B cell (primary cell): ENCODE data around the gene TMEM119. TPM values are rescaled to one million over a fixed set of nuclear protein-coding genes. Genes with fewer than 3 reads are reported as not detected.

Experiments
- ATAC-seq: fragments of 200-7000 bp; cut with Tn5 transposase; one replicate; pipeline ENCODE4 v1.10.0; 2021; ENCODE audit warnings: low read depth, mild to moderate bottlenecking, moderate number of reproducible peaks, moderate library complexity
- CTCF ChIA-PET: fragments of 350-600 bp; sonication (Branson Sonifier 250); formaldehyde crosslinking; loops from one replicate; lab custom pipeline; 2021; ENCODE audit warnings: antibody characterized with exemption, inconsistent platforms; lab: Charles Lee
- POLR2A ChIA-PET: fragments of 350-600 bp; sonication (Branson Sonifier 250); formaldehyde crosslinking; loops from one replicate; lab custom pipeline; 2021; ENCODE audit warnings: antibody characterized with exemption; lab: Charles Lee
- DNase-seq: peaks from one replicate; pipeline ENCODE4 v3.0.0; 2013
- H2AFZ ChIP-seq: 2 replicates; pipeline ENCODE4 v1.6.1; 2012; ENCODE audit warnings: mild to moderate bottlenecking, low read depth, low read length; ENCODE audit not compliant: insufficient read depth, poor library complexity, severe bottlenecking
- H3K27ac ChIP-seq, 2 donors: 1 replicate in 1 of 2; 2 replicates in 1 of 2; pipeline ENCODE4 v1.5.1; 2012 to 2013; ENCODE audit warnings: low read length in 2 of 2, mild to moderate bottlenecking in 2 of 2, moderate library complexity in 1 of 2
- H3K27me3 ChIP-seq, 4 experiments: fragments of 200-600 bp in 1 of 4; sonication (generic) in 1 of 4; replicated peaks in 1 of 4; 1 replicate in 2 of 4; 2 replicates in 2 of 4; pipeline versions ENCODE4 v1.6.1 to v1.7.0; 2013 to 2016; ENCODE audit warnings: low read length in 3 of 4, mild to moderate bottlenecking in 2 of 4, mixed read lengths in 1 of 4, moderate library complexity in 1 of 4; ENCODE audit not compliant: insufficient read depth in 4 of 4, control insufficient read depth in 3 of 4; ENCODE audit errors: control extremely low read depth in 1 of 4
- H3K36me3 ChIP-seq, 2 experiments: replicated peaks in 1 of 2; 1 replicate in 1 of 2; 2 replicates in 1 of 2; pipeline versions ENCODE4 v1.6.1 to v1.7.1; 2013; ENCODE audit warnings: low read length in 1 of 2; ENCODE audit not compliant: insufficient read depth in 2 of 2, control insufficient read depth in 1 of 2; ENCODE audit errors: control extremely low read depth in 1 of 2, extremely low read depth in 1 of 2
- H3K4me1 ChIP-seq, 2 donors: fragments of 200-600 bp in 1 of 2; sonication (generic) in 1 of 2; 1 replicate in 1 of 2; 2 replicates in 1 of 2; pipeline versions ENCODE4 v1.5.1 to v1.6.1; 2013 to 2017; ENCODE audit warnings: low read length in 2 of 2; ENCODE audit not compliant: control insufficient read depth in 2 of 2, insufficient read depth in 2 of 2
- H3K4me2 ChIP-seq: replicated peaks from 2 replicates; pipeline ENCODE3; 2012; ENCODE audit warnings: mild to moderate bottlenecking, low read depth, low read length; ENCODE audit not compliant: poor library complexity, severe bottlenecking
- H3K4me3 ChIP-seq, 5 experiments: fragments of 200-600 bp in 1 of 5; sonication (generic) in 1 of 5; 1 replicate in 3 of 5; 2 replicates in 2 of 5; pipeline versions ENCODE4 v1.5.1 to v1.7.0; 2011 to 2016; ENCODE audit warnings: low read length in 4 of 5, mild to moderate bottlenecking in 4 of 5, low read depth in 2 of 5, control low read depth in 1 of 5, moderate library complexity in 1 of 5; ENCODE audit not compliant: insufficient read depth in 1 of 5; ENCODE audit errors: control extremely low read depth in 1 of 5, extremely low read depth in 1 of 5
- H3K79me2 ChIP-seq: fragments of 200-600 bp; sonication (generic); one replicate; pipeline ENCODE4 v1.6.0; 2016; ENCODE audit warnings: low read length; ENCODE audit not compliant: control insufficient read depth, insufficient read depth
- H3K9ac ChIP-seq: fragments of 200-600 bp; sonication (generic); 2 replicates; pipeline ENCODE4 v1.6.1; 2017; ENCODE audit warnings: mild to moderate bottlenecking, low read length, moderate library complexity
- H3K9me3 ChIP-seq, 3 donors: one replicate each; pipeline versions ENCODE4 v1.6.1 to v1.7.1; 2013; ENCODE audit warnings: low read length in 2 of 3; ENCODE audit not compliant: control insufficient read depth in 2 of 3, insufficient read depth in 1 of 3; ENCODE audit errors: control extremely low read depth in 1 of 3
- H4K20me1 ChIP-seq: 2 replicates; pipeline ENCODE4 v1.6.0; 2012; ENCODE audit warnings: mild to moderate bottlenecking, low read length; ENCODE audit not compliant: insufficient read depth, control insufficient read depth, poor library complexity, severe bottlenecking
- H3K27ac Mint-ChIP-seq: one replicate; pipeline ENCODE4 v1.8.0; 2021; ENCODE audit warnings: mixed read lengths
- H3K27me3 Mint-ChIP-seq: one replicate; pipeline ENCODE4 v1.8.0; 2021; ENCODE audit warnings: mixed read lengths
- H3K4me1 Mint-ChIP-seq: one replicate; pipeline ENCODE4 v1.8.0; 2021; ENCODE audit warnings: mixed read lengths
- H3K4me3 Mint-ChIP-seq: one replicate; pipeline ENCODE4 v1.8.0; 2021; ENCODE audit warnings: mixed read lengths
- H3K9me3 Mint-ChIP-seq: one replicate; pipeline ENCODE4 v1.8.0; 2022; ENCODE audit warnings: mixed read lengths; ENCODE audit not compliant: insufficient read depth
- EZH2 ChIP-seq: IDR thresholded peaks from 2 replicates; pipeline ENCODE4 v1.6.1; 2012; ENCODE audit warnings: borderline replicate concordance, low read depth, mild to moderate bottlenecking, moderate library complexity, low read length; ENCODE audit not compliant: insufficient read depth, poor library complexity, severe bottlenecking
- WGBS: methylation state at CpG from one replicate; pipeline ENCODE4 v1.1.5; 2013; ENCODE audit warnings: missing lambda C conversion rate; ENCODE audit not compliant: insufficient coverage; 5-methylcytosine and 5-hydroxymethylcytosine counted together
- intact Hi-C: fragments of 100-400 bp; cut with micrococcal nuclease; formaldehyde crosslinking; loops from one replicate; pipeline ENCODE4 v1.10.0; 2022
- polyA plus RNA-seq: library from polyadenylated mRNA; depleted of rRNA; stranded (reverse); fragments of >200 nt; gene quantifications from 2 replicates; pipeline ENCODE4 v1.2.3, GENCODE V29; 2012
- total RNA-seq, 2 donors: library from RNA; stranded (reverse); fragments of 120-200 nt in 1 of 2; gene quantifications; 1 replicate in 1 of 2; 2 replicates in 1 of 2; pipeline versions ENCODE4 v1.2.3 to v1.2.4, GENCODE V29; 2013 to 2022
- TF ChIP-seq, protein P1 (sequence below): fragments of 200-600 bp; IDR thresholded peaks from one replicate; pipeline ENCODE4 v1.8.0; 2022; ENCODE audit warnings: antibody characterized with exemption, mild to moderate bottlenecking

The TMEM119 gene
- total and polyA plus RNA-seq, 2 donors (not counting 1 experiment from before 2014, with no cell fraction given) = 0.25 TPM; not detected in 1

DNA sequence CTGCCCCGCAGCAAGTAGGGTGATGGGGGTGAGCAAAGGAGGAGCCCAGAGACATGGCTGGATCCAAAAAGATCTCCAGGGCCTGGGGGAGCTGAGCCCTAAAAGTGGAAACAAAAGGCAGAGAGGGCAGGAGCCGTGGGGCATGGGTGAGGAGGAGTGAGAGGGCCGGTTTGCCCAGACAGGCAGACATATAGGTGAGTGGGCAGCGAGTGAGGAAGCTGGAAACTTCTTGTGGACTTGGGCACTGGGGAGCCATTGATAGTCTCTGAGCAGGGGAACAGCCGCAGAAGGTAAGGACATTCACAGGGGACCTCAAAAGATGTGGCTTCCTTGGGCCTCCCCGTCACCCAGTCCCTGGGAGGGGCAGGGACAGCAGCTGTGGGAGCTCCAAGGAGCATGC, 16.8 kb upstream of the TMEM119 start:
- CTCF ChIA-PET = interaction anchor here (12.0 to 13.8 kb wide), 5 partner anchors 20 to 189 kb away, joined by 102 to 431 read pairs (median 135); partner anchors contain the start of genes ISCU, SART3 and SELPLG
- H3K27me3 Mint-ChIP-seq = peaks cover 6% of the 10 kb centered on the region

GRCh38 chr12:108614041-108614440, 16.2 kb upstream of the TMEM119 start:
- H3K27me3 ChIP-seq = peaks cover 0 to 6% (median 1%) of the 10 kb centered on the region in 4 experiments
- no peak overlapping the region for H3K4me3 ChIP-seq
- peaks cover 0 to 22% (median 8%) of the 10 kb centered on the region in 3 donors for H3K9me3 ChIP-seq
- no peak overlapping the region for H3K4me2 ChIP-seq
- H3K36me3 ChIP-seq = no peaks in the 10 kb centered on the region
- WGBS = 90% methylated on average over 4 of the region's 4 CpGs
- intact Hi-C loops = no loop called here
- H2AFZ ChIP-seq = no peak overlapping the region
- POLR2A ChIA-PET = interaction anchor here (8.6 kb wide), 1 partner anchor 22 kb away, joined by 133 read pairs; the partner anchor contains the start of gene SELPLG
- no peaks in the 10 kb centered on the region for H4K20me1 ChIP-seq
- no peaks in the 10 kb centered on the region for H3K79me2 ChIP-seq
- H3K9me3 Mint-ChIP-seq = peaks cover 3% of the 10 kb centered on the region
- H3K27me3 Mint-ChIP-seq = peaks cover 6% of the 10 kb centered on the region
- H3K4me1 Mint-ChIP-seq = peaks cover 60% of the 10 kb centered on the region
- DNase-seq (no peak), ATAC-seq (no peak)
- H3K27ac Mint-ChIP-seq = peak overlapping the region; percentile 37
- no peak for TF ChIP-seq EZH2
- TF ChIP-seq, protein P1, sequence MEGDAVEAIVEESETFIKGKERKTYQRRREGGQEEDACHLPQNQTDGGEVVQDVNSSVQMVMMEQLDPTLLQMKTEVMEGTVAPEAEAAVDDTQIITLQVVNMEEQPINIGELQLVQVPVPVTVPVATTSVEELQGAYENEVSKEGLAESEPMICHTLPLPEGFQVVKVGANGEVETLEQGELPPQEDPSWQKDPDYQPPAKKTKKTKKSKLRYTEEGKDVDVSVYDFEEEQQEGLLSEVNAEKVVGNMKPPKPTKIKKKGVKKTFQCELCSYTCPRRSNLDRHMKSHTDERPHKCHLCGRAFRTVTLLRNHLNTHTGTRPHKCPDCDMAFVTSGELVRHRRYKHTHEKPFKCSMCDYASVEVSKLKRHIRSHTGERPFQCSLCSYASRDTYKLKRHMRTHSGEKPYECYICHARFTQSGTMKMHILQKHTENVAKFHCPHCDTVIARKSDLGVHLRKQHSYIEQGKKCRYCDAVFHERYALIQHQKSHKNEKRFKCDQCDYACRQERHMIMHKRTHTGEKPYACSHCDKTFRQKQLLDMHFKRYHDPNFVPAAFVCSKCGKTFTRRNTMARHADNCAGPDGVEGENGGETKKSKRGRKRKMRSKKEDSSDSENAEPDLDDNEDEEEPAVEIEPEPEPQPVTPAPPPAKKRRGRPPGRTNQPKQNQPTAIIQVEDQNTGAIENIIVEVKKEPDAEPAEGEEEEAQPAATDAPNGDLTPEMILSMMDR = no peak
- CTCF ChIA-PET = interaction anchor here (12.0 to 13.8 kb wide), 5 partner anchors 21 to 189 kb away, joined by 102 to 431 read pairs (median 135); partner anchors contain the start of genes ISCU, SART3 and SELPLG
- peaks cover 39 to 52% of the 10 kb centered on the region in 2 donors for H3K4me1 ChIP-seq
- H3K4me3 Mint-ChIP-seq = no peak overlapping the region
- no peak overlapping the region for H3K9ac ChIP-seq
- H3K27ac ChIP-seq = no peak overlapping the region

More for the DNA sequence above, 16.8 kb upstream of the TMEM119 start:
- POLR2A ChIA-PET = interaction anchor here (8.6 kb wide), 1 partner anchor 21 kb away, joined by 133 read pairs; the partner anchor contains the start of gene SELPLG
- TF ChIP-seq EZH2 = no peak
- TF ChIP-seq, protein P1 = no peak
- DNase-seq (no peak), ATAC-seq (no peak)
- peaks cover 0 to 18% (median 8%) of the 10 kb centered on the region in 3 donors for H3K9me3 ChIP-seq
- H3K4me1 Mint-ChIP-seq = peaks cover 64% of the 10 kb centered on the region
- H4K20me1 ChIP-seq = no peaks in the 10 kb centered on the region
- no peak overlapping the region for H3K9ac ChIP-seq
- peaks cover 0 to 2% (median under 1%) of the 10 kb centered on the region in 4 experiments for H3K27me3 ChIP-seq
- no peak overlapping the region for H3K4me2 ChIP-seq
- intact Hi-C loops = loop anchor here (5.0 kb wide), 2 partner anchors 118 to 338 kb away; partner anchors contain the start of gene CORO1C
- no peak overlapping the region for H3K27ac ChIP-seq
- H3K4me3 ChIP-seq = no peak overlapping the region
- H3K4me3 Mint-ChIP-seq = no peak overlapping the region
- H3K4me1 ChIP-seq = peaks cover 39 to 49% of the 10 kb centered on the region in 2 donors
- H3K79me2 ChIP-seq = no peaks in the 10 kb centered on the region
- no peak overlapping the region for H2AFZ ChIP-seq
- WGBS = 95% methylated on average over 6 of the region's 6 CpGs
- H3K27ac Mint-ChIP-seq = peak overlapping the region; percentile 20
- no peaks in the 10 kb centered on the region for H3K36me3 ChIP-seq
- H3K9me3 Mint-ChIP-seq = peaks cover 3% of the 10 kb centered on the region
